GM23338 (cell line): ENCODE data around the gene ZC4H2.

Source experiments
- CREB1 ChIP-seq: fragments of 250-450 bp; sonication (Bioruptor Pico); IDR thresholded peaks from 2 replicates; pipeline ENCODE4 v1.5.0; 2020; ENCODE audit warnings: low read depth, mild to moderate bottlenecking, moderate library complexity
- CTCF ChIP-seq, 2 experiments: fragments of 200-600 bp in 1 of 2; sonication (generic) in 1 of 2; conservative IDR thresholded peaks; 2 replicates each; pipeline versions ENCODE4 v1.5.1 to v1.6.1; 2016 to 2017; ENCODE audit warnings: antibody characterized with exemption in 2 of 2, low read depth in 2 of 2, mild to moderate bottlenecking in 2 of 2, moderate library complexity in 1 of 2
- EZH2 ChIP-seq: fragments of 200-600 bp; sonication (generic); IDR thresholded peaks from one replicate; pipeline ENCODE4 v1.8.0; 2017; ENCODE audit warnings: antibody characterized with exemption, mild to moderate bottlenecking, low read depth; ENCODE audit not compliant: unreplicated experiment
- EZH2phosphoT487 ChIP-seq: fragments of 200-600 bp; sonication (generic); IDR thresholded peaks from one replicate; pipeline ENCODE4 v1.8.1; 2018; ENCODE audit warnings: antibody characterized with exemption; ENCODE audit not compliant: unreplicated experiment
- JUNB ChIP-seq: IDR thresholded peaks from one replicate; pipeline ENCODE4 v1.6.1; 2016; ENCODE audit warnings: antibody characterized with exemption; ENCODE audit not compliant: unreplicated experiment
- NANOG ChIP-seq: IDR thresholded peaks from 2 replicates; pipeline ENCODE4 v1.6.1; 2016; ENCODE audit warnings: antibody characterized with exemption, borderline replicate concordance
- POLR2AphosphoS5 ChIP-seq: IDR thresholded peaks from 2 replicates; pipeline ENCODE4 v1.6.1; 2016; ENCODE audit warnings: antibody characterized with exemption, low read depth
- STAT1 ChIP-seq: IDR thresholded peaks from one replicate; pipeline ENCODE4 v1.6.1; 2016; ENCODE audit warnings: antibody characterized with exemption; ENCODE audit not compliant: unreplicated experiment
- ZNF114 ChIP-seq: fragments of 250-450 bp; sonication (Bioruptor Pico); IDR thresholded peaks from 2 replicates; pipeline ENCODE4 v1.5.0; 2020; ENCODE audit warnings: mild to moderate bottlenecking, moderate library complexity
- TF ChIP-seq, protein P1 (sequence below): IDR thresholded peaks from one replicate; pipeline ENCODE4 v1.6.1; 2018; ENCODE audit warnings: antibody characterized with exemption; ENCODE audit not compliant: unreplicated experiment

GRCh38 chrX:65017451-65017850 lies 41.2 kb upstream of the ZC4H2 start:
- TF ChIP-seq EZH2, result no peak
- no peak for TF ChIP-seq CTCF (conservative IDR thresholded peaks at IDR 0.05; ENCODE audit: low read depth in 2 of 2)
- no peak for TF ChIP-seq CREB1 (CRISPR knock-in tag)
- no peak for TF ChIP-seq POLR2AphosphoS5
- TF ChIP-seq, protein P1, sequence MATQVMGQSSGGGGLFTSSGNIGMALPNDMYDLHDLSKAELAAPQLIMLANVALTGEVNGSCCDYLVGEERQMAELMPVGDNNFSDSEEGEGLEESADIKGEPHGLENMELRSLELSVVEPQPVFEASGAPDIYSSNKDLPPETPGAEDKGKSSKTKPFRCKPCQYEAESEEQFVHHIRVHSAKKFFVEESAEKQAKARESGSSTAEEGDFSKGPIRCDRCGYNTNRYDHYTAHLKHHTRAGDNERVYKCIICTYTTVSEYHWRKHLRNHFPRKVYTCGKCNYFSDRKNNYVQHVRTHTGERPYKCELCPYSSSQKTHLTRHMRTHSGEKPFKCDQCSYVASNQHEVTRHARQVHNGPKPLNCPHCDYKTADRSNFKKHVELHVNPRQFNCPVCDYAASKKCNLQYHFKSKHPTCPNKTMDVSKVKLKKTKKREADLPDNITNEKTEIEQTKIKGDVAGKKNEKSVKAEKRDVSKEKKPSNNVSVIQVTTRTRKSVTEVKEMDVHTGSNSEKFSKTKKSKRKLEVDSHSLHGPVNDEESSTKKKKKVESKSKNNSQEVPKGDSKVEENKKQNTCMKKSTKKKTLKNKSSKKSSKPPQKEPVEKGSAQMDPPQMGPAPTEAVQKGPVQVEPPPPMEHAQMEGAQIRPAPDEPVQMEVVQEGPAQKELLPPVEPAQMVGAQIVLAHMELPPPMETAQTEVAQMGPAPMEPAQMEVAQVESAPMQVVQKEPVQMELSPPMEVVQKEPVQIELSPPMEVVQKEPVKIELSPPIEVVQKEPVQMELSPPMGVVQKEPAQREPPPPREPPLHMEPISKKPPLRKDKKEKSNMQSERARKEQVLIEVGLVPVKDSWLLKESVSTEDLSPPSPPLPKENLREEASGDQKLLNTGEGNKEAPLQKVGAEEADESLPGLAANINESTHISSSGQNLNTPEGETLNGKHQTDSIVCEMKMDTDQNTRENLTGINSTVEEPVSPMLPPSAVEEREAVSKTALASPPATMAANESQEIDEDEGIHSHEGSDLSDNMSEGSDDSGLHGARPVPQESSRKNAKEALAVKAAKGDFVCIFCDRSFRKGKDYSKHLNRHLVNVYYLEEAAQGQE, result no peak
- TF ChIP-seq JUNB, result no peak
- no peak for TF ChIP-seq ZNF114 (CRISPR knock-in tag)
- no peak for TF ChIP-seq NANOG
- TF ChIP-seq EZH2phosphoT487, result no peak
- TF ChIP-seq STAT1, result no peak
